ENCODE measurements around the gene TAF1. TPM values are rescaled to one million over a fixed set of nuclear protein-coding genes. Genes with fewer than 3 reads are reported as not detected.

Gene TAF1
- total and polyA plus RNA-seq, 4 donors = 9.5 to 77.4 (median 25.7) TPM

DNA sequence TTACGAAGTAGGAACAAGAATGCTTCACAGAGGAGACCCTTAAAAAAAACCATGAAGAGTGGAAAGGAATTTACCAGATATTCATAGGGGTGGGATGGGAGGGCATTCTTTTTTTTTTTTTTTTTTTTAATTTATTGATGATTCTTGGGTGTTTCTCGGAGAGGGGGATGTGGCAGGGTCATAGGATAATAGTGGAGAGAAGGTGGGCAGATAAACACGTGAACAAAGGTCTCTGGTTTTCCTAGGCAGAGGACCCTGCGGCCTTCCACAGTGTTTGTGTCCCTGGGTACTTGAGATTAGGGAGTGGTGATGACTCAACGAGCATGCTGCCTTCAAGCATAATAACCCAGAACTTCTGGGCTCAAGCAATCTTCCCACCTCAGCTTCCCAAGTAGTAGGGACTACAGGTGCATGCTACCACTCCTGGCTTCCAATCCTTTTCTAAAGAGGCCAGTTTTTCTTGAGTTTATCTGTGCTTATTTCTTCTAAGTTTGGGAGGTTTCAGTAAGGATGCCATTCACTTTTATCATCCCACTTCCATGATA is 100.9 kb downstream of the TAF1 start:
- H3K27ac ChIP-seq (ENCODE audit: low read depth in 1 of 2, low read length in 1 of 2) = no peak overlapping the region
- peaks cover 2 to 8% (median 6%) of the 10 kb centered on the region in 4 donors for H3K36me3 ChIP-seq (ENCODE audit: control insufficient read depth in 4 of 4, insufficient read depth in 4 of 4, low read length in 4 of 4)
- H3K27me3 ChIP-seq (ENCODE audit: control insufficient read depth in 3 of 3, insufficient read depth in 3 of 3, low read length in 2 of 3) = no peaks in the 10 kb centered on the region
- no peak for ATAC-seq (ENCODE audit: insufficient read depth, low FRiP score)
- H3K9me3 ChIP-seq (ENCODE audit: control insufficient read depth in 4 of 4, insufficient read depth in 3 of 4, low read length in 3 of 4) = no peaks in the 10 kb centered on the region
- TF ChIP-seq, protein P1, sequence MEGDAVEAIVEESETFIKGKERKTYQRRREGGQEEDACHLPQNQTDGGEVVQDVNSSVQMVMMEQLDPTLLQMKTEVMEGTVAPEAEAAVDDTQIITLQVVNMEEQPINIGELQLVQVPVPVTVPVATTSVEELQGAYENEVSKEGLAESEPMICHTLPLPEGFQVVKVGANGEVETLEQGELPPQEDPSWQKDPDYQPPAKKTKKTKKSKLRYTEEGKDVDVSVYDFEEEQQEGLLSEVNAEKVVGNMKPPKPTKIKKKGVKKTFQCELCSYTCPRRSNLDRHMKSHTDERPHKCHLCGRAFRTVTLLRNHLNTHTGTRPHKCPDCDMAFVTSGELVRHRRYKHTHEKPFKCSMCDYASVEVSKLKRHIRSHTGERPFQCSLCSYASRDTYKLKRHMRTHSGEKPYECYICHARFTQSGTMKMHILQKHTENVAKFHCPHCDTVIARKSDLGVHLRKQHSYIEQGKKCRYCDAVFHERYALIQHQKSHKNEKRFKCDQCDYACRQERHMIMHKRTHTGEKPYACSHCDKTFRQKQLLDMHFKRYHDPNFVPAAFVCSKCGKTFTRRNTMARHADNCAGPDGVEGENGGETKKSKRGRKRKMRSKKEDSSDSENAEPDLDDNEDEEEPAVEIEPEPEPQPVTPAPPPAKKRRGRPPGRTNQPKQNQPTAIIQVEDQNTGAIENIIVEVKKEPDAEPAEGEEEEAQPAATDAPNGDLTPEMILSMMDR (IDR thresholded peaks at IDR 0.05; ENCODE audit: control extremely low read depth, extremely low read depth) = no peak
- H3K4me1 ChIP-seq (ENCODE audit: control insufficient read depth in 5 of 5, insufficient read depth in 5 of 5, low read length in 5 of 5) = no peaks in the 10 kb centered on the region
- 63 to 82% methylated on average over 4 to 5 of the region's 5 CpGs for WGBS, 2 donors
- H3K4me3 ChIP-seq = no peak overlapping the region
- no peak for DNase-seq
- H3K9ac ChIP-seq (ENCODE audit: insufficient read depth in 1 of 2, low read length in 2 of 2) = no peak overlapping the region

DNA sequence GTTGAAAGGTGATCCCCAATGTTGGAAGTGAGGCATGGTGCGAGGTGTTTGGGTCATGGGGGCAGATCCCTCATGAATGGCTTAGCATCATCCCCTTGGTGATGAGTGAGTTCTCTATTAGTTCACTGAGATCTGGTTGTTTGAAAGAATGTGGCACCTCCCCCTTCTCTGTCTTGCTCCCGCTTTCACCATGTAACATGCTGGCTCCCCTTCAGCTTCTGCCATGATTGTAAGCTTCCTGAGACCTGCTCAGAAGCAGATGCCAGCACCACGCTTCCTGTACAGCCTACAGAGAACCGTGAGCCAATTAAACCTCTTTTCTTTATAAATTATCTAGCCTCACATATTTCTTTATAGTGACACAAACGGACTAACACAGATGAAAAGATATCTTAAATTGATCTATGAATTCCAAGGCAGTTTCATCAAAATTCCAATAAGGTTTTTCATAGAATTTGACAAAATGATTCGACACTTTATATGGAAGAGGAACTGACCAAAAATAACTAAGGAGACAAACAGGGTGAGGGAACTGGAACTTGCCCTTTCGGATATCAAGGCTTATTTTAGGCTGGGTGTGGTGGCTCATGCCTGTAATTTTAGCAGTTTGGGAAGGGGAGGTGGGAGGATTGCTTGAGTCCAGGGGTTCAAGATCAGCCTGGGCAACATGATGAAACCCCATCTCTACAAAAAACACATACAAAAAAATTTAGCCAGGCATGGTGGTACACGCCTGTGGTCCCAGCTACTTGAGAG is 109.8 kb downstream of the TAF1 start:
- DNase-seq (no peak), ATAC-seq (ENCODE audit: insufficient read depth, low FRiP score) (no peak)
- Histone ChIP-seq H3K9me3 (ENCODE audit: control insufficient read depth in 4 of 4, insufficient read depth in 3 of 4, low read length in 3 of 4) (no peaks in the 10 kb centered on the region), H3K36me3 (ENCODE audit: control insufficient read depth in 4 of 4, insufficient read depth in 4 of 4, low read length in 4 of 4) (no peaks in the 10 kb centered on the region), H3K4me3 (no peak overlapping the region), H3K9ac (ENCODE audit: insufficient read depth in 1 of 2, low read length in 2 of 2) (no peak overlapping the region), H3K27ac (ENCODE audit: low read depth in 1 of 2, low read length in 1 of 2) (no peak overlapping the region), H3K27me3 (ENCODE audit: control insufficient read depth in 3 of 3, insufficient read depth in 3 of 3, low read length in 2 of 3) (peaks cover 0 to 2% (median 0%) of the 10 kb centered on the region in 3 donors), H3K4me1 (ENCODE audit: control insufficient read depth in 5 of 5, insufficient read depth in 5 of 5, low read length in 5 of 5) (no peaks in the 10 kb centered on the region)
- TF ChIP-seq, protein P1 (IDR thresholded peaks at IDR 0.05; ENCODE audit: control extremely low read depth, extremely low read depth) = no peak
- 70% methylated on average over 8 of the region's 8 CpGs for WGBS, 2 donors

DNA sequence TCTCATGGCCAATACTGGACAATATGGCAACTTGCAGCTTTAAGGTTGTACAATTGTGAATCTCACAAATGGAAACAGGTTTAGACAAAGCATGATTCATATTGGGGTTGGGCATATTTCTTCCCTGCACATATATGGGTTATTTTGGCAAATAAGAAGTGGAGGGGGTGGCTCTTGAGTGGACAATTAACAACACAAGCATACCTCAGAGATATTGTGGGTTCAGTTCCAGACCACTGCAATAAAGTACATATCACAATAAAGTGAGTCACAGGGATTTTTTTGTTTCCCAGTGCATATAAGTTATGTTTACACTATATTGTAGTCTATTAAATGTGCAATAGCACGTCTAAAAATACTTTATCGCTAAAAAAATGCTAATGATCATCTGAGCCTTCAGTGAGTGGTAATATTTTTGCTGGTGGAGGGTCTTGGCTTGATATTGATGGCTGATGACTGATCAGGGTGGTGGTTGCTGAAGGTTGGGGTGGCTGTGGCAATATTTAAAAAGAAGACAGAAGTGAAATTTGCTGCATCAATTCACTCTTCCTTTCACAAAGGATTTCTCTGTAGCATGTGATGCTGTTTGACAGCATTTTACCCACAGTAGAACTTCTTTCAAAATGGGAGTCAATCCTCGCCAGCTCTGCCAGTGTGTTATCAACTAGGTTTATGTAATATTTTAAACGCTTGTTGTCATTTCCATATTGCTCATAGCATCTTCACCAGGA is 116.2 kb downstream of the TAF1 start:
- H3K27ac ChIP-seq (ENCODE audit: low read depth in 1 of 2, low read length in 1 of 2) = no peak overlapping the region
- TF ChIP-seq, protein P1 (IDR thresholded peaks at IDR 0.05; ENCODE audit: control extremely low read depth, extremely low read depth) = no peak
- no peak overlapping the region for H3K9ac ChIP-seq (ENCODE audit: insufficient read depth in 1 of 2, low read length in 2 of 2)
- no peak for ATAC-seq (ENCODE audit: insufficient read depth, low FRiP score)
- no peaks in the 10 kb centered on the region for H3K9me3 ChIP-seq (ENCODE audit: control insufficient read depth in 4 of 4, insufficient read depth in 3 of 4, low read length in 3 of 4)
- no peaks in the 10 kb centered on the region for H3K36me3 ChIP-seq (ENCODE audit: control insufficient read depth in 4 of 4, insufficient read depth in 4 of 4, low read length in 4 of 4)
- no peaks in the 10 kb centered on the region for H3K27me3 ChIP-seq (ENCODE audit: control insufficient read depth in 3 of 3, insufficient read depth in 3 of 3, low read length in 2 of 3)
- no peak overlapping the region for H3K4me3 ChIP-seq
- H3K4me1 ChIP-seq (ENCODE audit: control insufficient read depth in 5 of 5, insufficient read depth in 5 of 5, low read length in 5 of 5) = no peaks in the 10 kb centered on the region
- 69 to 85% methylated on average over 4 of the region's 4 CpGs for WGBS, 2 donors
- DNase-seq = no peak

Measured in lung (tissue), 12 donors.